H1 (cell line): ENCODE measurements around the gene HIGD2A. TPM values are rescaled to one million over a fixed set of nuclear protein-coding genes. Genes with fewer than 3 reads are reported as not detected.

ENCODE experiments used
- CTCF ChIA-PET: fragments of 300-600 bp; sonication (Branson Sonifier 250); formaldehyde crosslinking; loops from one replicate; lab custom pipeline; 2021; ENCODE audit not compliant: partially characterized antibody; lab: Charles Lee
- POLR2A ChIA-PET: fragments of 300-600 bp; sonication (Branson Sonifier 250); formaldehyde crosslinking; loops from one replicate; lab custom pipeline; 2021; ENCODE audit warnings: inconsistent platforms; ENCODE audit not compliant: partially characterized antibody; lab: Charles Lee
- DNase-seq, 2 experiments: peaks; one replicate each; pipeline versions ENCODE4 v3.0.0 to v3.0.0-alpha.2; 2010 to 2022; ENCODE audit warnings: low spot score in 2 of 2, low read depth in 1 of 2, mixed read lengths in 1 of 2
- FAIRE-seq: peaks from 2 replicates; lab custom pipeline; 2011; peaks lifted over from hg19 to GRCh38; lab: Jason Lieb, UNC
- H2AFZ ChIP-seq: 2 replicates; pipeline ENCODE4 v1.8.1; 2012; ENCODE audit warnings: low read length, inconsistent platforms
- H2AK5ac ChIP-seq: 2 replicates; pipeline ENCODE4 v1.6.1; 2013; ENCODE audit warnings: low read depth, low read length
- H2BK120ac ChIP-seq: replicated peaks from 2 replicates; pipeline ENCODE3; 2013; ENCODE audit warnings: low read depth, low read length, inconsistent platforms
- H2BK12ac ChIP-seq: 2 replicates; pipeline ENCODE4 v1.6.1; 2013; ENCODE audit warnings: low read depth, low read length
- H2BK15ac ChIP-seq: 2 replicates; pipeline ENCODE4 v1.6.1; 2013; ENCODE audit warnings: low read length
- H2BK20ac ChIP-seq: 2 replicates; pipeline ENCODE4 v1.6.1; 2013; ENCODE audit warnings: low read length
- H2BK5ac ChIP-seq: 2 replicates; pipeline ENCODE4 v1.6.1; 2013; ENCODE audit warnings: low read depth, low read length
- H3K14ac ChIP-seq: 2 replicates; pipeline ENCODE4 v1.6.1; 2013; ENCODE audit warnings: inconsistent platforms; ENCODE audit not compliant: insufficient read length
- H3K18ac ChIP-seq: 2 replicates; pipeline ENCODE4 v1.6.1; 2013; ENCODE audit warnings: low read length; ENCODE audit errors: extremely low read depth
- H3K23ac ChIP-seq: 2 replicates; pipeline ENCODE4 v1.6.1; 2013; ENCODE audit warnings: inconsistent platforms; ENCODE audit not compliant: insufficient read length
- H3K23me2 ChIP-seq: 2 replicates; pipeline ENCODE4 v1.6.1; 2013; ENCODE audit warnings: low read depth, low read length
- H3K27ac ChIP-seq: 2 replicates; pipeline ENCODE4 v1.6.1; 2011; ENCODE audit warnings: low read depth, low read length, inconsistent platforms
- H3K27me3 ChIP-seq, 4 experiments: replicated peaks in 1 of 4; 1 replicate in 1 of 4; 2 replicates in 3 of 4; pipeline versions ENCODE4 v1.6.1 to v1.8.1; 2011 to 2013; ENCODE audit warnings: low read length in 3 of 4, mild to moderate bottlenecking in 3 of 4, inconsistent platforms in 2 of 4, mixed read lengths in 2 of 4, moderate library complexity in 1 of 4; ENCODE audit not compliant: control insufficient read depth in 3 of 4, insufficient read depth in 3 of 4; ENCODE audit errors: extremely low read depth in 1 of 4
- H3K36me3 ChIP-seq, 4 experiments: 2 replicates each; pipeline versions ENCODE4 v1.6.1 to v1.8.1; 2011 to 2013; ENCODE audit warnings: mild to moderate bottlenecking in 4 of 4, low read length in 3 of 4, moderate library complexity in 2 of 4, control low read depth in 1 of 4, inconsistent platforms in 1 of 4; ENCODE audit not compliant: insufficient read depth in 4 of 4, control insufficient read depth in 2 of 4
- H3K4ac ChIP-seq: replicated peaks from 2 replicates; pipeline ENCODE3; 2013; ENCODE audit warnings: low read length, low read depth, mixed read lengths, inconsistent platforms; ENCODE audit not compliant: insufficient read length
- H3K4me1 ChIP-seq, 4 experiments: replicated peaks in 1 of 4; 1 replicate in 1 of 4; 2 replicates in 3 of 4; pipeline versions ENCODE4 v1.6.1 to v1.8.1; 2011 to 2013; ENCODE audit warnings: low read length in 3 of 4, inconsistent platforms in 2 of 4, mixed read lengths in 1 of 4; ENCODE audit not compliant: insufficient read depth in 4 of 4, control insufficient read depth in 3 of 4
- H3K4me2 ChIP-seq, 2 experiments: 2 replicates each; pipeline versions ENCODE4 v1.6.1 to v1.8.1; 2011 to 2013; ENCODE audit warnings: low read depth in 2 of 2, low read length in 2 of 2, control low read depth in 1 of 2, inconsistent platforms in 1 of 2, mild to moderate bottlenecking in 1 of 2; ENCODE audit not compliant: insufficient read depth in 1 of 2
- H3K4me3 ChIP-seq, 4 experiments: fragments of 200-600, 300-600 bp in 1 of 4; sonication (generic), shearing (Covaris generic), sonication (Bioruptor Twin) in 1 of 4; 2 replicates each; pipeline versions ENCODE4 v1.5.1 to v1.8.1; 2011 to 2016; ENCODE audit warnings: low read length in 4 of 4, low read depth in 3 of 4, control low read depth in 2 of 4, inconsistent platforms in 2 of 4, mild to moderate bottlenecking in 2 of 4, mixed read lengths in 1 of 4, moderate library complexity in 1 of 4; ENCODE audit not compliant: insufficient read depth in 2 of 4; ENCODE audit errors: extremely low read depth in 1 of 4
- H3K56ac ChIP-seq: replicated peaks from 2 replicates; pipeline ENCODE3; 2013; ENCODE audit warnings: low read depth, mild to moderate bottlenecking, mixed read lengths, low read length, inconsistent platforms; ENCODE audit not compliant: insufficient read length
- H3K79me1 ChIP-seq: 2 replicates; pipeline ENCODE4 v1.6.1; 2013; ENCODE audit warnings: low read depth, low read length, control low read depth
- H3K79me2 ChIP-seq, 2 experiments: 2 replicates each; pipeline versions ENCODE4 v1.6.1 to v1.8.1; 2012 to 2013; ENCODE audit warnings: low read length in 2 of 2, mild to moderate bottlenecking in 2 of 2, inconsistent platforms in 1 of 2; ENCODE audit not compliant: insufficient read depth in 2 of 2, control insufficient read depth in 1 of 2
- H3K9ac ChIP-seq, 4 experiments: replicated peaks in 1 of 4; 1 replicate in 1 of 4; 2 replicates in 3 of 4; pipeline versions ENCODE4 v1.6.1 to v1.8.1; 2011 to 2013; ENCODE audit warnings: low read depth in 3 of 4, low read length in 3 of 4, control low read depth in 2 of 4, mild to moderate bottlenecking in 2 of 4, moderate library complexity in 2 of 4, inconsistent platforms in 1 of 4; ENCODE audit errors: extremely low read depth in 1 of 4
- H3K9me3 ChIP-seq, 2 experiments: 2 replicates each; pipeline versions ENCODE4 v1.6.1 to v1.8.1; 2012 to 2013; ENCODE audit warnings: mild to moderate bottlenecking in 2 of 2, moderate library complexity in 2 of 2, control low read depth in 1 of 2, inconsistent platforms in 1 of 2, low read depth in 1 of 2, low read length in 1 of 2, mixed read lengths in 1 of 2; ENCODE audit not compliant: insufficient read depth in 2 of 2
- H4K20me1 ChIP-seq, 2 experiments: replicated peaks in 1 of 2; 2 replicates each; pipeline versions ENCODE3 to v1.8.1; 2011 to 2013; ENCODE audit warnings: inconsistent platforms in 2 of 2, low read length in 2 of 2, mild to moderate bottlenecking in 1 of 2; ENCODE audit not compliant: insufficient read depth in 2 of 2, control insufficient read depth in 1 of 2
- H4K5ac ChIP-seq: 2 replicates; pipeline ENCODE4 v1.6.1; 2013; ENCODE audit warnings: low read length, low read depth, mixed read lengths, inconsistent platforms; ENCODE audit not compliant: insufficient read length
- H4K8ac ChIP-seq: 2 replicates; pipeline ENCODE4 v1.8.0; 2013; ENCODE audit warnings: mild to moderate bottlenecking, moderate library complexity, low read length, inconsistent platforms; ENCODE audit not compliant: insufficient read depth; ENCODE audit errors: extremely low read depth
- H4K91ac ChIP-seq: replicated peaks from 2 replicates; pipeline ENCODE3; 2013; ENCODE audit warnings: low read length, mixed read lengths, inconsistent platforms; ENCODE audit not compliant: insufficient read length
- BACH1 ChIP-seq: IDR thresholded peaks from 2 replicates; pipeline ENCODE4 v1.6.1; 2012; ENCODE audit warnings: low read length, improper control_type of control experiment
- BRCA1 ChIP-seq: IDR thresholded peaks from 2 replicates; pipeline ENCODE4 v1.6.1; 2012; ENCODE audit warnings: low read depth, low read length, improper control_type of control experiment
- CHD2 ChIP-seq: IDR thresholded peaks from 2 replicates; pipeline ENCODE4 v1.6.1; 2012; ENCODE audit warnings: low read length, improper control_type of control experiment
- GABPA ChIP-seq: IDR thresholded peaks from 2 replicates; pipeline ENCODE4 v1.6.1; 2011; ENCODE audit warnings: mild to moderate bottlenecking, low read length, moderate library complexity, borderline replicate concordance; ENCODE audit not compliant: insufficient read depth
- KDM4A ChIP-seq: IDR thresholded peaks from one replicate; pipeline ENCODE4 v1.7.1; 2012; ENCODE audit warnings: low read depth, mild to moderate bottlenecking, moderate library complexity, low read length, inconsistent platforms; ENCODE audit not compliant: severe bottlenecking
- POLR2A ChIP-seq, 2 experiments: IDR thresholded peaks; 1 replicate in 1 of 2; 2 replicates in 1 of 2; pipeline ENCODE4 v1.6.1; 2011; ENCODE audit warnings: low read depth in 2 of 2, low read length in 2 of 2, mild to moderate bottlenecking in 2 of 2; ENCODE audit errors: control extremely low read depth in 1 of 2
- RBBP5 ChIP-seq: IDR thresholded peaks from 2 replicates; pipeline ENCODE4 v1.7.1; 2012; ENCODE audit warnings: low read depth, mild to moderate bottlenecking, inconsistent platforms, low read length, moderate library complexity, borderline replicate concordance
- RNF2 ChIP-seq: fragments of 200-900, 300-1000 bp; sonication (generic); IDR thresholded peaks from 2 replicates; pipeline ENCODE4 v1.7.1; 2016; ENCODE audit warnings: borderline replicate concordance, low read depth, mild to moderate bottlenecking, antibody characterized with exemption, low read length; ENCODE audit not compliant: poor library complexity, severe bottlenecking; ENCODE audit errors: missing control alignments
- SIX5 ChIP-seq: IDR thresholded peaks from 2 replicates; pipeline ENCODE4 v1.6.1; 2011; ENCODE audit warnings: mild to moderate bottlenecking, low read depth, low read length
- WGBS, 2 experiments: shearing (Covaris generic) in 1 of 2; methylation state at CpG; one replicate each; pipeline versions ENCODE4 v1.1.6 to v1.1.7; 2013 to 2015; ENCODE audit warnings: low lambda C conversion rate in 2 of 2, mixed read lengths in 2 of 2, inconsistent platforms in 1 of 2, low coverage in 1 of 2, missing lambda C conversion rate in 1 of 2; ENCODE audit not compliant: insufficient replicate concordance in 2 of 2, insufficient coverage in 1 of 2, insufficient read length in 1 of 2; ENCODE audit errors: extremely low coverage in 1 of 2, missing lambda C conversion rate in 1 of 2; 5-methylcytosine and 5-hydroxymethylcytosine counted together
- polyA plus RNA-seq, 7 experiments: library from polyadenylated mRNA; depleted of rRNA in 3 of 7; stranded (reverse) in 5 of 7; unstranded in 2 of 7; fragments of >200 nt in 5 of 7; fragments of 200-250 nt in 2 of 7; gene quantifications; 1 replicate in 5 of 7; 2 replicates in 1 of 7; 4 replicates in 1 of 7; pipeline versions ENCODE4 v1.2.1 to v1.2.3, GENCODE V29; 2011 to 2013; ENCODE audit warnings: missing spikeins in 2 of 7, mixed read lengths in 2 of 7
- total RNA-seq: library from RNA; stranded (reverse); fragmentation: NEBNext Ultra II Directional; extraction: Animal tissue kit (Norgen Biotek cat#: 25700); gene quantifications from 2 replicates; pipeline ENCODE4 v1.2.1, GENCODE V29; 2021

Gene HIGD2A
- total and polyA plus RNA-seq, 2 of the 8 experiments (the other 6 are each of a cell fraction or from before 2014, with no cell fraction given): 95.5 to 264 TPM

GRCh38 chr5:176361437-176362232, 26.9 kb upstream of the HIGD2A start, which contains the start of gene KIAA1191:
Gene KIAA1191 (minus strand): TSS chr5:176361764. CDS start chr5:176359508, 2,256 bp downstream.
- WGBS, 2 experiments: 2% methylated on average over 54 of the region's 56 CpGs; no CpG with 5 or more reads in 1 of the 2 experiments
- H2BK20ac ChIP-seq: no peak within 1 kb of the TSS
- peak in 1 of 2 experiments; percentile 90 for DNase-seq
- peaks cover 7 to 37% (median 30%) of the 10 kb centered on the region in 4 experiments for H3K27me3 ChIP-seq
- peak within 1 kb of the TSS; percentile 68 to 79 for H3K4me2 ChIP-seq
- no peak within 1 kb of the TSS for H2BK12ac ChIP-seq
- H3K18ac ChIP-seq: peak within 1 kb of the TSS; percentile 98
- peak within 1 kb of the TSS; percentile 99 for H4K5ac ChIP-seq
- peak within 1 kb of the TSS; percentile 79 to 95 (median 92) for H3K4me3 ChIP-seq
- peaks cover 19% of the 10 kb centered on the region for H3K23me2 ChIP-seq
- H3K14ac ChIP-seq: no peak within 1 kb of the TSS
- peak within 1 kb of the TSS; percentile 51 to 95 (median 82) for H3K9ac ChIP-seq
- H3K23ac ChIP-seq: no peak within 1 kb of the TSS
- peaks cover 5% of the 10 kb centered on the region; the same call in 1 of the 2 replicates for H3K79me1 ChIP-seq
- ChIA-PET POLR2A (interaction anchor here (0.7 to 3.6 kb wide), 19 partner anchors 9 to 217 kb away, joined by 3 to 30 read pairs (median 3); partner anchors contain the start of genes HIGD2A, NOP16 and RNF44), CTCF (interaction anchor here (1.1 to 2.0 kb wide), 2 partner anchors 14 to 45 kb away, joined by 3 to 9 read pairs; no protein-coding TSS in a partner anchor)
- H3K4me1 ChIP-seq: peaks cover 0 to 5% (median 3%) of the 10 kb centered on the region in 4 experiments; a peak in 4 of 7 replicates
- peak within 1 kb of the TSS; percentile 75; the same call in 1 of the 2 replicates for H2AFZ ChIP-seq
- H2AK5ac ChIP-seq: no peak within 1 kb of the TSS
- H3K9me3 ChIP-seq: no peaks in the 10 kb centered on the region
- H3K4ac ChIP-seq: peak within 1 kb of the TSS; percentile 78
- peak within 1 kb of the TSS; percentile 81 for H2BK5ac ChIP-seq
- H4K91ac ChIP-seq: no peak within 1 kb of the TSS
- no peak within 1 kb of the TSS for H2BK120ac ChIP-seq
- no peak within 1 kb of the TSS; the same call in 1 of the 2 replicates for H2BK15ac ChIP-seq
- H3K56ac ChIP-seq: peak within 1 kb of the TSS; percentile 92
- peaks cover 5 to 31% of the 10 kb centered on the region in 2 experiments; a peak in 3 of 4 replicates for H3K79me2 ChIP-seq
- H3K27ac ChIP-seq: peak within 1 kb of the TSS; percentile 88
- peaks cover 0 to 6% of the 10 kb centered on the region in 2 experiments for H4K20me1 ChIP-seq
- no peak for FAIRE-seq
- peak within 1 kb of the TSS; percentile 96 for H4K8ac ChIP-seq
- peaks cover 0 to 22% (median under 1%) of the 10 kb centered on the region in 4 experiments; a peak in 3 of 8 replicates for H3K36me3 ChIP-seq
- TF ChIP-seq SIX5: peak; percentile 50; the same call in 1 of the 2 replicates
- peak; percentile 93 to 98 for TF ChIP-seq POLR2A (IDR thresholded peaks at IDR 0.05; ENCODE audit: control extremely low read depth in 1 of 2, low read depth in 2 of 2, low read length in 2 of 2)
- TF ChIP-seq RBBP5: peak; percentile 92; the same call in 1 of the 2 replicates
- peak; percentile 90 for TF ChIP-seq BRCA1
- peak; percentile 78 for TF ChIP-seq BACH1
- peak; percentile 95 for TF ChIP-seq KDM4A
- TF ChIP-seq RNF2: no peak
- peak; percentile 98 for TF ChIP-seq CHD2
- TF ChIP-seq GABPA: 0 out of 2 replicates have a peak, but pooled peaks have one; percentile 16
